BJ (cell line): ENCODE results near the gene TM4SF5. TPM values are rescaled to one million over a fixed set of nuclear protein-coding genes. Genes with fewer than 3 reads are reported as not detected.

Source experiments
- CTCF ChIA-PET: fragments of 350-600 bp; formaldehyde crosslinking; extraction: SDS; loops from one replicate; lab custom pipeline; 2021; ENCODE audit warnings: antibody characterized with exemption, inconsistent platforms; lab: Yijun Ruan, JAX
- POLR2A ChIA-PET: fragments of 300-600 bp; sonication (Branson Sonifier 250); formaldehyde crosslinking; extraction: SDS; loops from one replicate; lab custom pipeline; 2021; ENCODE audit warnings: antibody characterized with exemption; lab: Charles Lee
- DNase-seq: peaks from one replicate; pipeline ENCODE4 v3.0.0-alpha.2; 2011; ENCODE audit warnings: low read depth
- H3K27me3 ChIP-seq: 2 replicates; pipeline ENCODE4 v1.6.0; 2011; ENCODE audit warnings: low read length; ENCODE audit not compliant: control insufficient read depth, insufficient read depth
- H3K36me3 ChIP-seq: 2 replicates; pipeline ENCODE4 v1.5.1; 2011; ENCODE audit warnings: low read length; ENCODE audit not compliant: control insufficient read depth, insufficient read depth
- H3K4me3 ChIP-seq: 2 replicates; pipeline ENCODE4 v1.5.1; 2011; ENCODE audit warnings: low read depth, mild to moderate bottlenecking, control low read depth, low read length
- polyA minus RNA-seq: library from RNA; depleted of rRNA, polyadenylated mRNA; stranded (reverse); fragments of >200 nt; gene quantifications from 2 replicates; pipeline ENCODE4 v1.2.3, GENCODE V29; 2011; rRNA and poly(A)+ RNA removed
- polyA plus RNA-seq: library from polyadenylated mRNA; depleted of rRNA; stranded (reverse); fragments of >200 nt; gene quantifications from 2 replicates; pipeline ENCODE4 v1.2.3, GENCODE V29; 2011; rRNA removed
- TF ChIP-seq, protein P1 (sequence below): IDR thresholded peaks from 2 replicates; pipeline ENCODE4 v1.5.1; 2011; ENCODE audit warnings: low read depth, mild to moderate bottlenecking, control low read depth, inconsistent platforms, low read length, moderate library complexity; ENCODE audit not compliant: insufficient read depth

The TM4SF5 gene, protein sequence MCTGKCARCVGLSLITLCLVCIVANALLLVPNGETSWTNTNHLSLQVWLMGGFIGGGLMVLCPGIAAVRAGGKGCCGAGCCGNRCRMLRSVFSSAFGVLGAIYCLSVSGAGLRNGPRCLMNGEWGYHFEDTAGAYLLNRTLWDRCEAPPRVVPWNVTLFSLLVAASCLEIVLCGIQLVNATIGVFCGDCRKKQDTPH
- polyA plus RNA-seq (not detected in 2 replicates), polyA minus RNA-seq (not detected in 2 replicates)

DNA sequence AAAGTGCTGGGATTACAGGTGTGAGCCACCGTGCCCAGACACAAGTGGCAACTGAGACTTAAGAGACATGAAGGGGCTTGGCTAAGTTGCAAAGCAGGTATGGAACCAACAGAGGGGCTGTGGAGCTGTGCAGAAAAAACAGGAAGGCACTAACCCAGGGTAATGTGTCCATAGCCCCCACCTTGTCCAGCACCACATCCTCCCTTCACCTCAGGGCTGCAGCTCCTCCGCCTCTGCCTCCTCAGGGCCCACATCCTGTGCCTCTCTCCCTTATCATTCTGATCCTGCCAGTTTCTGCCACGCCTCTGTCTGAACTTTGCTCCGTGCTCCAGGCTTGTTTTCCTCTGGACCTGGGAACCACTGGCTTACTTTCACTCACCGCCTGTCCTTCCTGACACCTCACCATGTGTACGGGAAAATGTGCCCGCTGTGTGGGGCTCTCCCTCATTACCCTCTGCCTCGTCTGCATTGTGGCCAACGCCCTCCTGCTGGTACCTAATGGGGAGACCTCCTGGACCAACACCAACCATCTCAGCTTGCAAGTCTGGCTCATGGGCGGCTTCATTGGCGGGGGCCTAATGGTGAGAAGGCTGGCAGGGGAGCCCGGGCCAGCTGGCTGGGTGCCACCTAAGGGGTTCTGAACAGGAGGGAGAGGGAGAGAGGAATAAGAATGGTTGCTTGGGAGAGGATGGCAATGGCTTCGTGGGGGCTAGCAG lies at the start of gene TM4SF5:
TM4SF5 (plus strand) TSS at position 368 of the 716 bp plus-strand sequence; CDS start at position 405, 37 bp downstream.
- Histone ChIP-seq H3K27me3 (peaks cover 8% of the 10 kb centered on the region), H3K4me3 (no peak within 1 kb of the TSS), H3K36me3 (no peaks in the 10 kb centered on the region)
- CTCF ChIA-PET = interaction anchor here (1.3 kb wide), 1 partner anchor 16 kb away, joined by 4 read pairs; no protein-coding TSS in a partner anchor
- POLR2A ChIA-PET = no interaction called here
- no peak for DNase-seq
- TF ChIP-seq, protein P1, sequence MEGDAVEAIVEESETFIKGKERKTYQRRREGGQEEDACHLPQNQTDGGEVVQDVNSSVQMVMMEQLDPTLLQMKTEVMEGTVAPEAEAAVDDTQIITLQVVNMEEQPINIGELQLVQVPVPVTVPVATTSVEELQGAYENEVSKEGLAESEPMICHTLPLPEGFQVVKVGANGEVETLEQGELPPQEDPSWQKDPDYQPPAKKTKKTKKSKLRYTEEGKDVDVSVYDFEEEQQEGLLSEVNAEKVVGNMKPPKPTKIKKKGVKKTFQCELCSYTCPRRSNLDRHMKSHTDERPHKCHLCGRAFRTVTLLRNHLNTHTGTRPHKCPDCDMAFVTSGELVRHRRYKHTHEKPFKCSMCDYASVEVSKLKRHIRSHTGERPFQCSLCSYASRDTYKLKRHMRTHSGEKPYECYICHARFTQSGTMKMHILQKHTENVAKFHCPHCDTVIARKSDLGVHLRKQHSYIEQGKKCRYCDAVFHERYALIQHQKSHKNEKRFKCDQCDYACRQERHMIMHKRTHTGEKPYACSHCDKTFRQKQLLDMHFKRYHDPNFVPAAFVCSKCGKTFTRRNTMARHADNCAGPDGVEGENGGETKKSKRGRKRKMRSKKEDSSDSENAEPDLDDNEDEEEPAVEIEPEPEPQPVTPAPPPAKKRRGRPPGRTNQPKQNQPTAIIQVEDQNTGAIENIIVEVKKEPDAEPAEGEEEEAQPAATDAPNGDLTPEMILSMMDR = no peak

DNA sequence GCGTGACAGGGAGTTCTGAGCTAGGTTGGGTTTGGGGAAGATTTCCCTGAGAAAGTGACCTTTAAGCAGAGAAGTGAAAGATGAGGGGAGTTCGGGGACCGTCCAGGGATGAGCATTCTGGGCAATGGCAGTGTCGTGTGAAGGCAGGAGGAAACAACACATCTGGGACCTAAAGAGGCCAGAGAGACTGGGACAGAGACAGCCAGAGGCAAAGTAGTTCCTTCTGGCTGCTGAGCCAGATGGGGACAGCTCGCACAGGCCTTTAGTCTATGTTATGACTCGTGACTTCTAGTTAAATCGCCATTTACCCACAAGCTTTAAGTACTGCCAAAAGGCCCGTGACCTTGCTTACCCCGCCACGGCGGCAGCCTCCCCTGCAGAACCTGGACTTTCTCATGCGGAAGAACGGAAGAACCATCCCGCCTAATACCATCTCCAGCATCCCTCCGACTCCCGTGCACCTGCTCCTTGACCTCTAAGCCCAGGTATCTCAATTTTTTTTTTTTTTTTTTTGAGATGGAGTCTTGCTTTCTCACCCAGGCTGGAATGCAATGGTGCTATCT lies 48.9 kb upstream of the TM4SF5 start:
- Histone ChIP-seq H3K27me3 (0 out of 2 replicates have a peak, but pooled peaks cover 2% of the 10 kb centered on the region), H3K4me3 (no peak overlapping the region), H3K36me3 (0 out of 2 replicates have a peak, but pooled peaks cover 1% of the 10 kb centered on the region)
- TF ChIP-seq, protein P1 = no peak
- ChIA-PET POLR2A (no interaction called here), CTCF (no interaction called here)
- no peak for DNase-seq

DNA sequence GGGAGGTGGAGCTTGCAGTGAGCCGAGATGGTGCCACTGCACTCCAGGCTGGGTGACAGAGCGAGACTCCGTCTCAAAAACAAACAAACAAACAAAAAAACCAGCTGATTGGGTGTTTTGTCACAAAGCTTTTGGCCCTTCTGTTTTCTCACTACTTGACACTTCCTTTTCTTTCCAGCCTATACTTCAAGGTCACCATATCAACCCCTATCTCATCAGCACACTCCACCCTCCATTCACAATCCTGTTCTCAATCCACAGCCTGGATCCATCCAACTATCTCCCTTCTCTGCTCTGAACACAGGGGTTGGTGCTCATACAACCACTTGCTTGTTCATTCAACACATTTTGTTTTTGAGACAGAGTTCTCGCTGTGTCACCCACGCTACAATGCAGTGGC lies 47.0 kb upstream of the TM4SF5 start:
- Histone ChIP-seq H3K27me3 (0 out of 2 replicates have a peak, but pooled peaks cover 2% of the 10 kb centered on the region), H3K4me3 (no peak overlapping the region), H3K36me3 (0 out of 2 replicates have a peak, but pooled peaks cover 1% of the 10 kb centered on the region)
- DNase-seq = no peak
- POLR2A ChIA-PET = no interaction called here
- CTCF ChIA-PET = interaction anchor here (1.6 kb wide), 1 partner anchor 15 kb away, joined by 4 read pairs; the partner anchor contains the start of gene ARRB2
- TF ChIP-seq, protein P1 = no peak

DNA sequence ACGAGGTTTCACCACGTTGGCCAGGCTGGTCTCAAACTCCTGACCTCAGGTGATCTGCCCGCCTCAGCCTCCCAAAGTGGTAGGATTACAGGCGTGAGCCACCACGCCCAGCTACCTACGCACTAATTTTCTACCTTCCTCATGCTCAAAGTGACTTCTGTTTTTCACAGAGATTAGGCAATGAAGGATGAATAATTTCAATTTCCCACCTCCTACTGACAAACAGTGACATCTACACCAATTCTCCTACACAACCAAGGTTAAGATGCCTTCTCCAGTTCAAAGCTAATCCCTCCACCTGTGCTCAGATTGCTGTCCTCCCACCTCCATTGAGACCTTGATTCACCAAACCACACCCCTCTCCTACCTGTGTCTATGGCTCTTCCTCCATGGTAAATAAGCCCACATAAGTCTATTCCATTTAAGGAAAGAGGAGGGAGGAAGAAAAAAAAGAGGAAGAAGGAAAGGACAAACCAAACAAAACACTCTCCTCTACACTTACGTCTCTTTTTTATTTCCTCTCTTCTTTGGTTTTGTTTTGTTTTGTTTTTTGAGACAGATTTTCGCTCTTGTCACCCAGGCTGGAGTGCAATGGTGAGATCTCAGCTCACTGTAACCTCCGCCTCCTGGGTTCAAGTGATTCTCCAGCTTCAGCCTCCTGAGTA lies 45.9 kb upstream of the TM4SF5 start:
- CTCF ChIA-PET = interaction anchor here (0.7 to 1.6 kb wide), 3 partner anchors 16 to 114 kb away, joined by 3 to 5 read pairs (median 4); partner anchors contain the start of gene ARRB2
- no peaks in the 10 kb centered on the region for H3K36me3 ChIP-seq

More for the DNA sequence above, 45.9 kb upstream of the TM4SF5 start:
- H3K4me3 ChIP-seq = no peak overlapping the region
- no peak for DNase-seq
- POLR2A ChIA-PET = no interaction called here
- 0 out of 2 replicates have a peak, but pooled peaks cover 2% of the 10 kb centered on the region for H3K27me3 ChIP-seq
- TF ChIP-seq, protein P1 = no peak
